PC-3 (cell line): ENCODE results near the gene OGFRL1. TPM values are rescaled to one million over a fixed set of nuclear protein-coding genes. Genes with fewer than 3 reads are reported as not detected.

Source experiments
- ATAC-seq: fragments of 200-7000 bp; cut with Tn5 transposase; 2 replicates; pipeline ENCODE4 v1.9.1; 2020; ENCODE audit warnings: mild to moderate bottlenecking, moderate library complexity
- Bru-seq: library from RNA; stranded (reverse); fragments of 400-500 nt; gene quantifications from one replicate; lab custom pipeline; 2021; lab: Mats Ljungman, UMichigan
- BruChase-seq, 2 experiments: library from RNA; stranded (reverse); fragments of 400-500 nt; gene quantifications; one replicate each; lab custom pipeline; 2021; lab: Mats Ljungman, UMichigan
- BruUV-seq: library from RNA; stranded (reverse); fragments of 400-500 nt; replicated peaks from 2 replicates; lab custom pipeline; 2021; lab: Mats Ljungman, UMichigan
- CTCF ChIA-PET: fragments of 300-600 bp; sonication (Branson Sonifier 250); formaldehyde crosslinking; loops from one replicate; lab custom pipeline; 2022; ENCODE audit warnings: antibody characterized with exemption; lab: Charles Lee
- POLR2A ChIA-PET: fragments of 300-600 bp; sonication (Branson Sonifier 250); formaldehyde crosslinking; loops from one replicate; lab custom pipeline; 2022; ENCODE audit warnings: antibody characterized with exemption; ENCODE audit not compliant: unreplicated experiment; lab: Charles Lee
- DNase-seq: peaks from one replicate; pipeline ENCODE4 v3.0.0-alpha.2; 2015
- H2AFZ ChIP-seq: fragments of 300-600 bp; sonication (generic); 2 replicates; pipeline ENCODE4 v1.6.0; 2016; ENCODE audit warnings: antibody characterized with exemption, low read length
- H3F3A ChIP-seq: fragments of 300-600 bp; sonication (generic); one replicate; pipeline ENCODE4 v1.6.0; 2017; ENCODE audit warnings: antibody characterized with exemption, low read length, control low read depth, mild to moderate bottlenecking; ENCODE audit not compliant: unreplicated experiment
- H3K27ac ChIP-seq: fragments of 300-600 bp; sonication (generic); 2 replicates; pipeline ENCODE4 v1.5.1; 2016; ENCODE audit warnings: mild to moderate bottlenecking, low read length
- H3K27me3 ChIP-seq: fragments of 300-600 bp; sonication (generic); 2 replicates; pipeline ENCODE4 v1.6.1; 2016; ENCODE audit warnings: low read length, mixed read lengths
- H3K36me3 ChIP-seq: fragments of 300-600 bp; sonication (generic); 2 replicates; pipeline ENCODE4 v1.6.1; 2016; ENCODE audit warnings: low read depth, mixed run types, low read length, mixed read lengths
- H3K4me1 ChIP-seq: fragments of 300-600 bp; sonication (generic); 2 replicates; pipeline ENCODE4 v1.5.1; 2016; ENCODE audit warnings: low read length; ENCODE audit not compliant: insufficient read depth
- H3K4me2 ChIP-seq: fragments of 300-600 bp; sonication (generic); 2 replicates; pipeline ENCODE4 v1.6.0; 2016; ENCODE audit warnings: low read length
- H3K4me3 ChIP-seq: fragments of 300-600 bp; sonication (generic); 2 replicates; pipeline ENCODE4 v1.5.1; 2016; ENCODE audit warnings: mild to moderate bottlenecking, low read length, mixed read lengths
- H3K79me2 ChIP-seq: fragments of 300-600 bp; sonication (generic); 2 replicates; pipeline ENCODE4 v1.6.1; 2017; ENCODE audit warnings: low read length, mixed read lengths
- H3K9ac ChIP-seq: fragments of 300-600 bp; sonication (generic); 2 replicates; pipeline ENCODE4 v1.6.0; 2016; ENCODE audit warnings: mild to moderate bottlenecking, low read length
- H3K9me2 ChIP-seq: fragments of 300-600 bp; sonication (generic); replicated peaks from 2 replicates; pipeline ENCODE4 v1.6.1; 2016; ENCODE audit warnings: mixed run types, low read length, mixed read lengths
- H3K9me3 ChIP-seq: fragments of 300-600 bp; sonication (generic); 2 replicates; pipeline ENCODE4 v1.6.1; 2016; ENCODE audit warnings: low read length, mixed read lengths
- H4K20me1 ChIP-seq: fragments of 300-600 bp; sonication (generic); 2 replicates; pipeline ENCODE4 v1.6.1; 2016; ENCODE audit warnings: low read length, mixed read lengths
- EZH2 ChIP-seq: fragments of 300-600 bp; sonication (generic); IDR thresholded peaks from one replicate; pipeline ENCODE4 v1.6.1; 2017; ENCODE audit warnings: antibody characterized with exemption, mild to moderate bottlenecking, low read length; ENCODE audit not compliant: unreplicated experiment
- EZH2phosphoT487 ChIP-seq: fragments of 300-600 bp; sonication (generic); IDR thresholded peaks from 2 replicates; pipeline ENCODE4 v1.6.1; 2018; ENCODE audit warnings: mild to moderate bottlenecking, antibody characterized with exemption, low read length, borderline replicate concordance
- intact Hi-C: fragments of 100-400 bp; cut with micrococcal nuclease; formaldehyde crosslinking; loops from 2 replicates; pipeline ENCODE4 v1.9.0; 2023
- long read RNA-seq: library from polyadenylated mRNA; unstranded; transcript quantifications from one replicate; pipeline ENCODE4 v2.0.0, GENCODE V29; 2021; ENCODE audit not compliant: unreplicated experiment
- total RNA-seq: library from RNA; depleted of rRNA; stranded (reverse); fragments of >200 nt; gene quantifications from 2 replicates; pipeline ENCODE4 v1.2.3, GENCODE V29; 2014; rRNA removed
- TF ChIP-seq, protein P1 (sequence below): fragments of 300-600 bp; sonication (generic); conservative IDR thresholded peaks from 2 replicates; pipeline ENCODE4 v1.5.1; 2017; ENCODE audit warnings: antibody characterized with exemption, low read depth, mild to moderate bottlenecking, low read length

Gene OGFRL1
- total RNA-seq (5.2 and 6.0 TPM in 2 replicates), Bru-seq, nascent RNA (percentile 56 among the genes with signal in this experiment), BruChase-seq, experiment 1, labeled RNA remaining after a 6-hour chase (percentile 60 among the genes with signal in this experiment), BruChase-seq, experiment 2, labeled RNA remaining after a 2-hour chase (percentile 60 among the genes with signal in this experiment)
- long read RNA-seq, full-length matches to known transcripts, result 1 of 18 reads
- long read RNA-seq, partial matches to known transcripts, result 1 of 18 reads
- long read RNA-seq, other reads (novel, unspliced or antisense), result 16 of 18 reads

DNA sequence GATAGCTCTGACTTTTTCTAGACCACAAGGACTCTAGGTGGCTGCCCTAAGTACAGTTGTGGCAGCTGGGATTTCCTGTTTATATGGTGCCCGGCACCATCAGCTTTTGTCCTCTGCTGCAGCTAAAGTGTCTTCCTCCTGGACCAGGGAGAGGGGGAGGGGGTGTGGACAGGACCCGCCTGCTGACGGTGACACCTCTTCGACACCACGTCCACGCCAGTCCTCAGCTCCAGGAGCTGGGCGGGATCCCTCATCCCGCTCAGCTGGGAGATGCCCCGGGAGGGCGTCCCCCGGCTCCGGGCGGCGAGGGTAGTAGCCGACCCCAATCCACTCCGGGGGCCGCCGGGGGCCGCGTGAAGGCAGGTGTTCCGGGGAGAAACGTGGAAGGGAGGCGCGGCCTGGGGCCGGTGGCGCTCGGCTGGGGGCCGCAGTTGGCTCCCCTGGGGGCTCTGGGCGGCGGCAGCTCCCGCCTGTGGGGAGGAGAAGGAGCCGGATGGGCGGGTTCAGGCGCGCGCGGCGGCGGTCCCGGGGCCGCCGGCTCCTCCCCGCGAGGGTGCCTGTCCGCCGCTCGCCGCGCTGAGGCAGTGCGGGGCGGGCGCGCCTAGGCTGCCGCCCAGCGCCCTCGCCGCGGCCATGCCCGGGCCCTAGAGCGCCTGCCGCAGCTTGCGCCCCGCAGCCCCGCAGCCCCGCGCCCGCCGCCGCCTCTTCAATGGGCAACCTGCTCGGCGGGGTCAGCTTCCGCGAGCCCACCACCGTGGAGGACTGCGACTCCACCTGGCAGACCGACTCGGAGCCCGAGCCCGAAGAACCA lies at the start of gene OGFRL1:
Gene OGFRL1 (plus strand): TSS at position 584 of the 811 bp plus-strand sequence. CDS start 126 bp downstream, at position 710.
- no peak for TF ChIP-seq EZH2
- TF ChIP-seq, protein P1, sequence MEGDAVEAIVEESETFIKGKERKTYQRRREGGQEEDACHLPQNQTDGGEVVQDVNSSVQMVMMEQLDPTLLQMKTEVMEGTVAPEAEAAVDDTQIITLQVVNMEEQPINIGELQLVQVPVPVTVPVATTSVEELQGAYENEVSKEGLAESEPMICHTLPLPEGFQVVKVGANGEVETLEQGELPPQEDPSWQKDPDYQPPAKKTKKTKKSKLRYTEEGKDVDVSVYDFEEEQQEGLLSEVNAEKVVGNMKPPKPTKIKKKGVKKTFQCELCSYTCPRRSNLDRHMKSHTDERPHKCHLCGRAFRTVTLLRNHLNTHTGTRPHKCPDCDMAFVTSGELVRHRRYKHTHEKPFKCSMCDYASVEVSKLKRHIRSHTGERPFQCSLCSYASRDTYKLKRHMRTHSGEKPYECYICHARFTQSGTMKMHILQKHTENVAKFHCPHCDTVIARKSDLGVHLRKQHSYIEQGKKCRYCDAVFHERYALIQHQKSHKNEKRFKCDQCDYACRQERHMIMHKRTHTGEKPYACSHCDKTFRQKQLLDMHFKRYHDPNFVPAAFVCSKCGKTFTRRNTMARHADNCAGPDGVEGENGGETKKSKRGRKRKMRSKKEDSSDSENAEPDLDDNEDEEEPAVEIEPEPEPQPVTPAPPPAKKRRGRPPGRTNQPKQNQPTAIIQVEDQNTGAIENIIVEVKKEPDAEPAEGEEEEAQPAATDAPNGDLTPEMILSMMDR, result no peak
- TF ChIP-seq EZH2phosphoT487, result no peak
- DNase-seq, result peak; percentile 69

DNA sequence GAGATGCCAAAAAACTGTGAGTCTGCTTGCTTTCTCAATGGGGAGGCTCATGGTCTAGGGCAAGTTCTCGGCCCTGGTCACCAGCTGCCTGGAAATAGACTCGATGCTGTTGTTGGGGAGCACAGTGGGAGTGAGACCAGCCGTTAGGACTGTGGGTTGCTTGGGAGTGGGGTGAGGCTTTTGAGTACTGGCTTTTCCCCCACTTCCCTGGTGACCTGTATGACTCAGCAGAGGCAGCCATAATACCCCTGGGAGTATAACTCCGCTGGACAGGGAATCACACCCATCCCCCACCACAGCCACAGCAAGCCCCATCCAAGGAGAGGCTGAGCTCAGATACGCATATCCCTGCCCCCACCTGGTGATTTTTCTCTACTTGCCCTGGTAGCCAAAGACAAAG lies 48.9 kb upstream of the OGFRL1 start:
- Histone ChIP-seq H3K4me3 (no peak overlapping the region), H2AFZ (no peak overlapping the region), H4K20me1 (no peaks in the 10 kb centered on the region), H3K9me2 (no peaks in the 10 kb centered on the region), H3K4me1 (no peaks in the 10 kb centered on the region), H3K9ac (no peak overlapping the region), H3F3A (no peaks in the 10 kb centered on the region), H3K27me3 (no peaks in the 10 kb centered on the region), H3K9me3 (no peaks in the 10 kb centered on the region), H3K79me2 (no peaks in the 10 kb centered on the region), H3K36me3 (no peaks in the 10 kb centered on the region), H3K4me2 (no peak overlapping the region), H3K27ac (no peak overlapping the region)
- intact Hi-C loops, result no loop called here
- ATAC-seq (no peak), DNase-seq (no peak)
- ChIA-PET CTCF (no interaction called here), POLR2A (no interaction called here)
- BruUV-seq, result no TSS peak
- TF ChIP-seq EZH2phosphoT487, result no peak
- TF ChIP-seq EZH2, result no peak
- TF ChIP-seq, protein P1, result no peak

More for the DNA sequence above, at the start of gene OGFRL1:
- ChIA-PET CTCF (interaction anchor here (0.6 to 1.1 kb wide), 2 partner anchors 77 to 156 kb away, joined by 3 to 9 read pairs; no protein-coding TSS in a partner anchor), POLR2A (no interaction called here)
- Histone ChIP-seq H3K9me3 (no peaks in the 10 kb centered on the region), H3K27ac (no peak within 1 kb of the TSS), H3K36me3 (no peaks in the 10 kb centered on the region), H3K9ac (peak within 1 kb of the TSS; percentile 47), H3F3A (no peaks in the 10 kb centered on the region), H3K27me3 (no peaks in the 10 kb centered on the region), H3K4me3 (peak within 1 kb of the TSS; percentile 76), H3K9me2 (no peaks in the 10 kb centered on the region), H2AFZ (peak within 1 kb of the TSS; percentile 98), H4K20me1 (no peaks in the 10 kb centered on the region), H3K4me1 (peaks cover 12% of the 10 kb centered on the region), H3K79me2 (peaks cover 22% of the 10 kb centered on the region), H3K4me2 (peak within 1 kb of the TSS; percentile 89)
- peak; percentile 90 for ATAC-seq
- no TSS peak for BruUV-seq
- intact Hi-C loops, result loop anchor here (5.0 kb wide), 1 partner anchor 96 kb away; no protein-coding TSS in a partner anchor
